NCI-H1694 (cell line): Measurements from ENCODE around the gene PGAM2.
"Not testable (repeated sequence)": the region's sequence is repeated elsewhere in the genome, so short reads cannot be mapped to it uniquely, and the experiment has no call there.

Experiments used
- DNase-seq: peaks from one replicate; lab custom pipeline; 2025; lab: John Stamatoyannopoulos, UW

The PGAM2 gene

DNA sequence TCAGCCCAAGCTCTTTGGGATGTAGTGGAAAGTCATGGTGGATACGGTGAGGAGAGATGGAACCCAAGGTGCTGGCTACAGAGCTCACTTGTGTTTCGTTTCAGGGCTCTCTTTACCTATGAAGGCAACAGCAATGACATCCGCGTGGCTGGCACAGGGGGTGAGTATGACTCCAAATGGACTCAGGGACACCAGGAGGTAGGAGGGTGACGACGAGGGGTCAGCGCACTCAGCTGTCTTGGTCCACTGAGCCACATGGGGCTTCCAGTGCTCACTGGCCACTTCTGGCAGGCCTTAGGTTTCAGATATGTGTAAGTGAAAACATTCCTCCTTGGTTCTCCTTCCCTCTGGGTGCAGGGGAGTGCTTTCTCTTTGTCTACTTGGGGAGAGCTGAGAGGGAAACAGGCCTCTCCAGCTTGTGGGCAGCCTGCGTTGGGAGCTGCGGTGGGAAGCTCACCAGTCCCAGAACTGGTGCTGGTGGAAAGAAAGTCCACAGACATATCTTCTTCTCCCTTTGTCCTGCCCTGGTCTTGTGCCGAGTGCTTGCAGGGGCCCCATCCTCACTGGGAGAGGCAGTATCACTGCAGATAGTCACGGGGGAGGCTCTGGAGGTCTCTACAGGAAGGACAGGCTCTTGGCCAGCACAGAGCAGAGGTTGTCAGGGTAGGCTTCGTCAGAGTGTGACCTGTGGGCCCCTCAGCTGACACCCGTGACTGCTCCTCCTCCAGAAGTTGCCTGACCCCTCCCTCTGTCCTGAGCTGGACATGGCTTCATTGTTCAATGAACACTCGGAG, 15.0 kb downstream of the PGAM2 start:
- no peak for DNase-seq

DNA sequence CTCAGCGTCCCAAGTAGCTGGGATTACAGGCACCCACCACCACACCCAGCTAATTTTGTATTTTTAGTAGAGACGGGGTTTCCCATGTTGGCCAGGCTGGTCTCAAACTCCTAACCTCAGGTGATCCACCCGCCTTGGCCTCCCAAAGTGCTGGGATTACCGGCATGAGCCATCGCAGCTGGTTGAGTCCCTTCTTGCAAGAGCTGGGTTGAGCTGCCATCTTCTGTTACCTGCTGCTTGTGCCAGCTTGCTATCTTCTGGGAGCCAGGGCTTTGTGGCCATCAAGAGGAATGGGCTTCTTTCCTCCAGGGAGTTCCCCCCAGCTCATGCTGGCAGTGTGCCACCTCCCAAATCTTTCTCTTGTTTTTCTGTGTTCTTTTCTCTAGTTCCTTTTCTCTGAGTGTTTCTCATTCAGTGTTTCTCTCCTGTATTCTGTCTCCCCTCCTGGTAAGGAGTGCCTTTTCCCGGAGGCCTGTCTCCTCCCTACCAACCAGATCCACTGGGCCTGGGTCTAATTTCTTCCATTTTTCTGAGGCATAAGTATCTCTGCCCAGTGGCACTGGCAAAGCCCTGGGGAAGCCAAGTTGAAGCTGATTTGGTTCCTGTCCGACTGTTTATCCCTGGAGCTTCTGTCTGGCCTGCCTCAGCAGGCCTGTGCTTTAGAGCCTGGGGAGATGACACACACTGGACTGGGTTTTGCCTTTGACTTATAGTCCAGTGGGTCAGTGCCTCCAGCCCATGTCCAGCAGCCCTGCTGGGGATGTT, 17.2 kb downstream of the PGAM2 start:
- DNase-seq: no peak

DNA sequence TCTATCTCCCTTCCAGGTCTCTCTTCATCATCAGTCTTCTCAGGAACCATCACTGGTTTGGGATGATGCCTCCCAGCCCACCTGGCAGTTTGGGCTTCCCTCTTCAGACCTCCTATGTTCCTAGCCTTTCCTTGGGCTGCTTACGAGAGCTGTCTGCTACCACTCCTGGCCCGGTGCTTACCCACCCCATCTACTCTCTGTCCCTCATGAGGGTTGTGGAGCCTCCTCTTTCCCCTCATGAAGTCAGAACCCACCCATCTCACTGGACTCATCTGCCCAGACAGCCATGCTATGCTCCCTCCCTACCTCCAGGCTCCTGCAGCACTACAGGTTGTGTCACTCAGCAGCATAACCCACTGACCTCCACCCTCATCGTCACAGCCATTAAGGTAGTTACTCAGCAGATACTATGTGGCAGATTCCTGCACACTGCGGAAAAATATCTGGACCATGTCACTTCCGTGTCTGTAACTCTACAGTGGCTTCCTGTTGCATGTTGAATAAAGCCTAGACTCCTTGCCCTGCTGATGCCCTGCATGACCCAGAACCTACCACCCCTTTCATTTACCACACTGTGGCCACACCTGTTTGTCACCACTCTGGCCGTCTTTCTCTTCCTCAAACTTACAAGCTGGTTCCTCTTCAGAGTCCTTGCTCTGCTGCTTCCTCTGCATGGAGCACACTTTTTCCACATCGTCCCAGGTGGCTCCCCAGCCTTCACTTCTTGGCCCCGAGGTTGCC, 18.9 kb downstream of the PGAM2 start:
- DNase-seq: no peak

DNA sequence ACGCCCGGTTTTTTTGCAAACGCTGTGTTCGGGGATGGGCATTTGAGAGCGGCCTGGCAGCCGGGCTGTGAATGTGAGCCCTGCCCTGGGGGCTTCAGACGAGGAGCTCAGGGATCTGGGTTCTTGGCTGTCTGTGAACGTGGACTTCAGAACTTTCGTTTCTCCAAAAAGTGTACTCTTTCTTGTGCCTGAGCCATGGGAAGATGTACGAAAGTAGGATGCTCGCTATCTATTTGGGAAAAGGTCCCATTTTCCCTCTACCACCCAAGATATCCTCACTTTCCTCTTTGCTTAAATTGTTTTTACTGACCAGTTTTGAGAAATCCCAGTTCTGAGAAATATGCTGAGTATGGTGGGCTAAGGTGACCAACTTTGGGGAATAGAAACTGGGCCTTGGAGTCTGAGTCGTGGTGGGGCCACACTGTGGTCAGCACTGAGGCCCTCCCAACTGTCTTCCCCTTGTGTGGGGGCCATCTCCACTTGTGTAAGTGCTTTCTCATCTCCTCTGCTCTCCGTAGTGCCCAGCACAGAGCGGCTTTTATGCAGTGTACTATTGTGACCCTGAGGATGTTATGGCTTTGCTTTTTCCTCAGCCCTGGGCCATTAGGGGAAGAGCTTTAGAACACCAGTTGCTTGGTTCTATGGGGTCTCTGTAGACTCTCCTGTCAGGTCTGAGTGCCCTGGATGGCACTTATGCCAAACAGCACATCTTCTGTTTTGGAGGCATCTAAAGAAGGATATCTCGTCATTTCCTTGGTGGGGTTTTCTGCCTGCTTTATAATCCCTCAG, 19.9 kb downstream of the PGAM2 start:
- no peak for DNase-seq

DNA sequence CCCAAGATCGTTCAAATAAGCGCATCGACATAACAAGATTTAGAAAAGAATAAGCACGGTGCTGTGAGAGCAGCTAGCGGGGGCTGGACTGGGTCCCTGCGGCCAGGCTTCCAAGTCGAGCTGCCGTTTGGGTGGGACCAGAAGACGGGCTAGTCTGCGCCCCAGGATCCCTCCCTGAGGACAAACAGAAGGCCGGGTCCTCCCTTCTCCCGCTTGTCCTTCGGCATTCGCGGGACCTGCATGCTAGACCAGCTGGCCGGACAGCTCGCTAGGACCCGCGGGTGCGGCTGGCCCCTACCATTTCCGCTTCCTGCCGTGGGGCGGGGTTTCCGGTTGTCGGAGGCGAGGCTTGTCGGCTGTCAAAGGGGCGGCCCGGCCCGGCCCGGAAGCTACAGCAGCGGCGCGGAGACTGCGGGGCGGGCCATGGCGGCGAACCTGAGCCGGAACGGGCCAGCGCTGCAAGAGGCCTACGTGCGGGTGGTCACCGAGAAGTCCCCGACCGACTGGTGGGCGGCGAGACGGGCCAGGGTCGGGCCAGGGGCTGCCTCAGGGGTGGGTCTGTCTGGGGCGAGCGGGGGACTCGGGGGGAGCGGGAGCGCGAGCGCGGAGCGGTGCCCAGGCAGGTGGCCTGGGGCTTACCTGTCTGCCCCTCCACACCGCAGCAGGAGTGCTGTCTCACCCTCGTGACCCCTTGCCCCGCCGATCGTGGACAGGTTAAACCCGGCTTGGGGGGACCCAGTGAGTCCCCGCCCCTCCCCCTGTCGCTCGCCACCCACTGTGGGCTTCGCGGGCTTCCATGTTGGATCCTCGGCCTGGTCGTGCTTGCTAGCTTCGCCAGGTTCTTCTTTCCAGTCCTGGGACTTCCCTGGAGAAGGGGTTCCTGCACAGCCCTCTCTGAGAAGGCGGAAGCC, 20.8 kb downstream of the PGAM2 start, which contains the start of gene DBNL:
TSS of gene DBNL (plus strand) at position 388 of the 911 bp plus-strand sequence. CDS start at position 424, 36 bp downstream.
- peak; percentile 31 for DNase-seq

DNA sequence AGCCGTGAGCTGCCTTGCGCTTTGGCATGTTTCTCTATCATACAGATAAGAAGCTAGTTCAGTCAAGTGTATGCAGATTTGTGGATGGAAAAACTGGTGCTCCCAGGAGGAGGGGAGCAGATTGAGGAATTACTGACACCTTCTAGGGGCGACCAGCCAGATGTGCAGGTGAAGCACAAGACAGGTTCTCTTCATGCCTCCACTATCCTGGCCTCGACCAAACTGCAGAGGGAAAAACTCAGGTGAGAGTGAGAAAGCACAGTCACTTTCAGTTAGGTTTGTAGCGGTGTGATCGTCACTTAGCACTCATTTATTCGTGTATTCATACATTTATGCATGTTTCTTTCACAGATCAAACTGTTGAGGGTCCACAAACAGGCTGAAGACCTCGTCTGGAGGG, 21.5 kb downstream of the PGAM2 start:
- DNase-seq: no peak

DNA sequence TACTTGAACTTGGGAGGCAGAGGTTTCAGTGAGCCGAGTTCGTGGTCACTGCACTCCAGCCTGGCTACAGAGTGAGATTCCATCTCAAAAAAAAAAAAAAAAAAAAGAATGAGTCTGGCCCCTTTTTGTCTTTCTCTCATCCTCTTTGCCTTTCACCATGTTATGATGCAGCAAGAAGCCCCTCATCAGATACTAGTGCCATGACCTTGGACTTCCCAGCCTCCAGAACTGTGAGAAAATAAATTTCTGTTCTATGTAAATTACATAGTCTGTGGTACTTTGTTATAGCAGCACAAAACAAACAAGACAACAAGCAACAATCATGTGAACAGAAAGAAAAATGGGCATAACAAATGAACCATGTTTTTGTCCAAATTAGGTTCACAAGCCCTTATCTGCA, 23.1 kb downstream of the PGAM2 start:
- no peak for DNase-seq

DNA sequence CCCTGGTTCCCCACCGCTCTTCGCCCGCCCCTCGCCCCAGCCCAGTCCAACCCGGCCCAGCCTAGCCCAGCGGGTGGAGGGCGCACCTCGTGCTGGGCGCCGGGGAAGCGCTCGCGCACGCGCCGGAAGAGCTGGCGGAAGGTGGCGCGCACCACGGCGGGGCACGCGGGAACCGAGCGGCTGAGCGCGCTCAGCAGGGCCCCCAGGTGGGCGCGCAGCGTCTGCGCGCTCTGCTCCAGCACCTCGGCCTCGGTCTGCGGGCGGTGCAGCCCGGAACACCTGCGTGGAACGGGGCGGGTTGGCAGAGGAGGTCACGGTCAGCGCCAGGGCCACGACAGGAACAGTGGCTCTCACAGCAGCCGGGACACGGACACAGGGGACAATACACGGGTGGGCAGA, 24.9 kb downstream of the PGAM2 start:
- not testable (repeated sequence) for DNase-seq

DNA sequence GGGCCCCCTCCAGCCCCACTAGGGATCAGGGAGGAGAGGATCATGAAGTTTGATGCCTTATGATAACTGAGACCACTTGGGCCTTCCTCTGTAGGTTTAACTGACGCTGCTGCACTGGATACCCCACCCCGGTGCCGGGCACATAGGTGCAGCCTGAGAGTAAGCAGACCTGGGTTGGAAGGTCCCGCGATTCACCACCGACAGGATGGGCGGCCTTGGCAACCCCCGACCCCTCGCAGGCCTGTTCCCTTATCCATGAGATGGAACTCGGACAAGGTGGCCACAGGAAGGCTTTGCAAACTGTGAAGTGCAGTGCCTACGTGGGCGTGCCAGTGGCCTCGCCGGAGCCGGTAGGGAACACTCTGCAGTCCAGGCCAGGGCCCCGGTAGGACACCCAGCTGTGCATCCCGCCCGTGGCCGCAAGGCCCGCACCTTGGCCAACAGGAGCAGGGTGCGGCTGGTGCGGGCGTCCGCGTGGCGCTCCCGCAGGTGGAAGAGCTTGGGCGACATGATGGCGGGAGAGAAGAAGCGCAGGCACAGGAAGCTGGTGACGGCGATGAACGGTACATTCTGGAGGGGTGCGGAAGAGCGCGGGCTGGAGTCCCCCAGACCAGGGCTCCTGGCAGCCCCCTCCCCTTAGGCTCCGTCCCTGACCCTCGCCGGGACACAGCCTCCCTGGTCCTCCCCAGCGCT, 25.4 kb downstream of the PGAM2 start:
- DNase-seq: not testable (repeated sequence)

DNA sequence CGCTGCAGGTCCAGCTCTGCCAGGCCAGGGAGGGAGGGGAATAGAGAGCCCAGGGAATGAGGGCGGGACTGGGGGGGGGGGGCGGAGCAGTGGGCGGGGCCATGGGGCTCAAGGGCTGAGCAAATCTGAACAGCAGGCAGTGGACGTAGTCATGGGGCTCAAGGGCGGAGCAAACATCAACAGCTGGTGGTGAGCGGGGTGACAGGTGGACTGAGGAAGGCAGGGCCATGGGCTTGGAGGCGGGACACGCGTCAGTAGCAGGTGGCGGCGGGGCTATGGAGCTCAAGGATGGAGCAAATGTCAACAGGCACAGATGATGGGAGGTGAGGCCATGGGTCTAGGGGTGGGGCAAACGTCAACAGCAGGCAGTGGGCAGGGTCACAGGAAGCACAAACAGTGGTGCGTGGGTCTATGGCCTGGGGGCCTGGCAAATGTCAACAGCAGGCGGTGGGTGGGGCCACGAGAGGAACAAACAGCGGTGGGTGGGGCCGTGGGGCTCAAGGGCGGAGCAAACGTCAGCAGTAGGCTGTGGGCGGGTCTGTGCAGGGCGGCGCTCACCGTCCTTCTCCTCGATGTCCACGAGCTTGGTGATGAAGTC, 26.3 kb downstream of the PGAM2 start:
- peak; percentile 8 for DNase-seq

DNA sequence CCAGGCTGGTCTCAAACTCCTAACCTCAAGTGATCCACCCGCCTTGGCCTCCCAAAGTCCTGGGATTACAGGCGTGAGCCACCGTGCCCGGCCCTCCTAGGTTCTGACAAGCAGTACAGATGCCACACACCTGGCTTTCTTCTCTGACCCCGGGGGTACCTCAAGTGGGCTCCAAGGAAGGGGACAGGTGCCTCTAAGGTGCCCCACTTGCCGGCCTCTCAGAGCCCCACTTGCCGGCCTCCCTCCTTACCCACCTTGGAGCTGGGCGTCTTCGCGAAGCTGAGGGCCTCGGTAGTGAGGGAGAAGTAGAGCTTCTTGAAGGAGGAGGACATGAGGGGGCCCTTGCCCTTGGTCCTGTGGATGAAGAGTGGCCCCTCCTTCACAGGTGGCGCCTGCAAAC, 26.8 kb downstream of the PGAM2 start:
- not testable (repeated sequence) for DNase-seq

DNA sequence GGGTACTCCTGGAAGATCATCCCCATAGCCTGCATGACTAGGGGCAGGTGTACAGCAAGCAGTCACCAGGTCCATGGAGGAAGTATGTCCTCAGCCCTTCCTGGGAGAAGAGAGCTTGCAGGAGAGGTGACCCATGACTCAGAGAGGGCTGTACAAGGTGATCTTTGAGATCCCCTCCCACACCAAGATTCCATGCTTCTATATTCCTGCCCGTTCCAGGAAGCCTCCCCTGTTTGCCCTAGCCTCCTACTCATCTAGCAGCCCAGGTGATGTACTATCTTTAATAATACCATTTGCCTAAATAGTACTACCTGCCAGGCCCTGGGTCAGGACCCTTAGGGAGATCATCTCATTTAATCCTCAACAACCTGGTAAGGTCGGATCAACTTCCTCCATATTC, 27.4 kb downstream of the PGAM2 start:
- DNase-seq: not testable (repeated sequence)

DNA sequence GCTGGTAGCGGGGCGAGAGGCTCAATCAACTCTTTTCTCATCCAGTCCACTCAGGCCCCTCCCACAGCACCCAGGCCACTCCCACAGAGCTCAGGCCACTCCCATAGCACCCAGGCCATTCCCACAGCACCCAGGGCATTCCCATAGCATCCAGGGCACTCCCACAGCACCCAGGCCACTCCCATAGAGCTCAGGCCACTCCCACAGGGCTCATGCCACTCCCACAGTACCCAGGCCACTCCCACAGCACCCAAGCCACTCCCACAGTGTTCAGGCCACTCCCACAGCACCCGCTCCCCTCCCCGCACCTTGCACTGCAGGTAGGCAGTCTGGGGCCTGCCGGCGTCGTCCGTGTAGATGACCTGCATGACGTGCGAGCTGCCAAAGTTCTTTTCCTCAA, 29.0 kb downstream of the PGAM2 start:
- not testable (repeated sequence) for DNase-seq

DNA sequence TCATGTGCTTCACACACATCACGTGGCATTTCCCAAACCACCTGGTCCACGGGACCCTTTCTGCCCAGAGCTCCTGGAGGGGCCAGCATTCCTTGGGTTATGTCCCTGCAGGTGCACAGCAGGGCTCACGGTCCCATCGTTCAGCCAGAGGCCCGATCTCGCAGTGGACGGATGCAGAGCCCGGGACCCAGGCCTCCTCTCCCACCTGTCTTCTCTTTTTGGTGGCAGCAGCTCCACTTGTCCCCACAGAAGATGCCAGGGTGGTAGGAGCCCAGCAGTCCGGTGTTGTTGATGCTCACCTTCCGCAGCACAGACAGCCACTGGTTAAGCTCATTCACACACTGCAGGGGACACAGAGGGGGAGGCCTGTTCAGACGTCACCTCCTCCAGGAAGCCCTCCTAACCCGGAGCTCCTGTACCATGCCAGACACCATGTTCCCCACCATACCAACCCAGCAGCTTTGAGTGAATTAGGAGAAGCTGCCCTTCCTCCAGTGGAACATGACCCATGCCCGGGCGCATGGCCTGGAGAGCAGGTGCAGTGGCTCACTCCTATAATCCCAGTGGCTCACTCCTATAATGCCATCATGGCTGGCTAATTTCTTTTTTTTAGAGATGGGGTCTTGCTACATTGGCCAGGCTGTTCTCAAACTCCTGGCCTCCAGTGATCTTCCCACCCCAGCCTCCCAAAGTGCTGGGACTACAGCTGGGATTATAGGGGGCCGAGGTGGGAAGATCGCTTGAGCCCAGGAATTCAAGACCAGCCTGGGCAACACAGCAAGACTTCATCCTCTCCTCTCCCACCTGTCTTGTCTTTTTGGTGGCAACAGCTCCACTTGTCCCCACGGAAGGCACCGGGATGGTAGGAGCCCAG, 31.2 kb downstream of the PGAM2 start:
- not testable (repeated sequence) for DNase-seq

DNA sequence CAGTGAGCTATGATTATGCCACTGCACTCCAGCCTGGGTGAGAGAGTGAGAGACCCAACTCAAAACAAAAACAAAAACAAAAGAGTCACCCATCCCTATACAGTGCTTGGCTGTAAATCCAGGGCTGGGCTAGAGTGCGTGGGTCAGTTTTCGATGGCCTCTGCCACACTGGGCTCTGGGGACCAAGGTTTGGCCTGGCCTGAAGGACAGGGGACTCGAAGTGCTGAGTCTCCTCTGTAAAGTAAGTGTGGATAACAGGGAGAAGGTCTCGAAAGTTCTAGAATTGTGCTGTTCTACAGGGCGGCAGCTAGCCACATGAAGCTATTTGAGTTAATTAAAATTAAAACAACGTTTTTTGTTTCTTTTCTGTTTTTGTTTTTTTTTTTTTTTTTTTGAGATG, 33.3 kb downstream of the PGAM2 start:
- DNase-seq: not testable (repeated sequence)

DNA sequence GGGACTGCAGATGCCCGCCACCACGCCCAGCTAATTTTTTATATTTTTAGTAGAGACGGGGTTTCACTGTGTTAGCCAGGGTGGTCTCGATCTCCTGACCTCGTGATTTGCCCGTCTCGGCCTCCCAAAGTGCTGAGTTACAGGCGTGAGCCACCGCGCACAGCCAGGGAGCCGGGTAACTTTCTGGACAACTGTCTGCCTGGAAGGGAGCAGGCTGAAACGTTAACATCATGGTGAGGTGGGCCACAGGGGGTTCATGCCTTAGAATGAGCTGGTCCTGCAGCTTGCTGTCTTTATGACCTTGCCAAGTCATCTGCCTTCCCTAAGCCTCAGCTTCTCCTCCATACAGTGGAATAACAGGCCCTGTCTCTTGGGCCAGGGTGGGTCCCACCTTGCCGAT, 34.0 kb downstream of the PGAM2 start:
- not testable (repeated sequence) for DNase-seq

DNA sequence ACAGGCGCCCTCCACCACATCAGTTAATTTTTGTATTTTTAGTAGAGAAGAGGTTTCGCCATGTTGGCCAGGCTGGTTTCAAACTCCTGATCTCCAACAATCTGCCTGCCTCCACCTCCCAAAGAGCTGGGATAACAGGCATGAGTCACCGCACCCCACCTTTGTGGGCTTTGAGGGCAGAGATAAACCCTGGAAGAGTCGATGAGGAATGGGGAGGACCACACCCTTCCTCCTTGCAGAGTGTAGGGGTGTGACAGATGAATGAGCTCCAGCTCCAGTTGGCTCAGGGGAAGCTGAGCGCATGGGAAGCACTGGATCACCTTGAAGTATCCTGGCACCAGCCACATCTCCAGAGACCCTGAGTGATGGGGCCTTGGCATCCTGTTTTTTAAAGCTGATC, 35.3 kb downstream of the PGAM2 start:
- DNase-seq: not testable (repeated sequence)

DNA sequence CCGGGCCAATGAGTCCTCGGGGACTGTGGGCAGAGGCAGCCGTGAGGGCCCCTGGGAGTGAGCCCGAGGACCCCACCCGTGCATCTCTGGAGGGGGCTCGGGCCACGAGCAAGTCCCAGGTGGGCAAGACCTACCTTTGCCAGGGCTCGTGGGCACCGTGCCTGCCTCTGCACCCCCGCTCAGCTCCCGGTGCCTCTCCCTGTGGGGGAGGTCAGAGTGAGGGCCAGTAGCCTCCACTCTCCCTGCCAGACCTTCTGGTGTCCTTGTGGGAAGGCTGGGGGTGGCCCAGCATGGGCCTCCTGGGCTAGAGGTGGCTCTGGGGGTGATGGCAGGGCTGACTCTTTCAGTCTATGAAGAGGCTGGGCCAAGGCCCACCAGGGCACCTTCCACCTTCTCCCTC, 35.9 kb downstream of the PGAM2 start:
- DNase-seq: not testable (repeated sequence)
